NOMO-1 treated with dmso at 0.1 percent for 144 hours (cell line): Measurements from ENCODE around the gene SHC1.
A peak's percentile ranks its signal among the peaks of the same experiment; 100 is the strongest.

Experiments used
- DNase-seq: peaks from one replicate; lab custom pipeline; 2025; ENCODE audit not compliant: unreplicated experiment; lab: John Stamatoyannopoulos, UW

Gene SHC1

DNA sequence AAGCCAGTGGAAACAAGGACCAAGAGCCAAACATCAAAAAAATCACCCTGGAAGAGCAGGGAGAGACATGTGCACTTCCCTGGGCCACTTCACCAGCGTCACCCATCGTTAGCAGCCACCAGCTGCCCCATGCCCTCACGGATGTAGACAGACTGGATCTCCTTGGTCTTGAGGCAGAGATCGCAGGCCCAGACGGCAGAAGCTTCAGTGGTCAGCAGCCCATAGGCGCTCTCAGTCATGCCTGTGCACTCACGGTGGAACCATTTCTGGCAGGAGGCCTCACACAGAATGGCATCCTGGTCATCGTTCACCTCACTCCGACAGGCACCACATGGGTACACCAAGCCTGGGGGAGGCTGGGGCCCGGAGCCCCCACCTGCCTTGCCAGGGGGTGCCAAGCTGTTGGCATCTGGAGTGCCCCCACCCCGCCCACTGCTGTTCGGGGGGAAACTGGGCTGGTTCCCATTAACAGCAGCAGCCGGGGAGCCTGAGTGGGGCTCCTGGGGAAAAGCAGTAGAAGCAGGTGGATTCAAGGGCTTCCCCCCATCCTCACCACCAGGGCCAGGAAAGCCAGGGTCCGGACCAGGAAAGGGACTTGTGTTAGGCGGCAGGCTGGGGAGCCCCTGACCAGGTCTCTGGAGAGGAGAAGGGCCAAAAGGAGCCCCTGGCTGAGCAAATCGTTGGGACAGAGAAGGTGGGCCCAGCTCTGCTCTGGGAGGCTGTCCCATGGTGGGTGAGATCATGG, 11.7 kb downstream of the SHC1 start:
- no peak for DNase-seq

GRCh38 chr1:154958036-154958435, 12.5 kb downstream of the SHC1 start:
- no peak for DNase-seq

- DNase-seq, result no peak
These were observed 13.4 kb downstream of the SHC1 start for GRCh38 chr1:154957091-154957657.

DNA sequence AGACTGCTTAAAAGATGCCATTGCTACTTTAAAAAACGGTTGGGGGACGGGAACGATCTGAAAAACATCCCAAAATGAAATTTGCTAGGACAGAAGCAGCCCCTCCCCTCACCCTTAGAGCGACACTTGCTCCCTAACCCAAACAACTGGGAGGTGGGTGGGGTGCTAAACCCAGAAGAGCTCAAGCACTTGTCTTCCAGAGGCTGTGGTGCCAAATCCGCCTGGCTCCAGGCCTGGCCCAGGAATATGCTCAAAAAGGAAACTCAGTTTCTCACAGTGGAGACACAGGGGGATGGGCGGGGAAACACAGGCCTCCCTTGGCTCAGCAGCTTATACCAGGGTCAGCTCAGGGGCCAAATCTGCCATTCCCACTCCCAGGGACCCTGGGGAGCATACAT, 14.0 kb downstream of the SHC1 start:
- DNase-seq, result no peak

GRCh38 chr1:154955718-154956543, 14.6 kb downstream of the SHC1 start, which contains the start of gene PBXIP1:
Gene PBXIP1 (minus strand): TSS chr1:154956099. CDS start chr1:154953721, 2,378 bp downstream.
- DNase-seq, result peak; percentile 84

- no peak for DNase-seq
These were observed 15.4 kb downstream of the SHC1 start for GRCh38 chr1:154955039-154955717.

- no peak for DNase-seq
These were observed 16.0 kb downstream of the SHC1 start for GRCh38 chr1:154954541-154954940.

DNA sequence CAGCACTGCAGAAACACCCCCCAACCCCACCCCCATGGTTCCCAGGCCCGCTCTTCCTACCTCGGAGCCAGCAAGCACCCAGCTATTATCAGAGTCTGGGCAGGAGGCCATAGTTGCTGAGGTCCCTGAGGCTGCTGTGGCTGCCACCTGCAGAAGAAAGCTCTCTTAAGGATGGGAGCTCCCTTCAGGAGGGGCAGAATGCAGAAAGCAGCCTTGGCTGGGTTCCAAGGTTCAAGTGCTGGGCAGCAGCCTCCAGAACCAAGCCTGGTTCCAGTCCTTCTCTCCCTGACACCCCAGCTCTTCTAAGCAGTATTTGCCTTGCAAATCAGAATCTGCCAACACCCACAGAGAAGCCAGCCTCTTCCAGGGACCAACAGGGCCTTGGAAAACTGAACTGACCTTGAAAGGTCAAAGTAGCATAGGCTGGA, 16.9 kb downstream of the SHC1 start:
- DNase-seq, result no peak

GRCh38 chr1:154952664-154953063, 17.9 kb downstream of the SHC1 start:
- DNase-seq, result no peak

DNA sequence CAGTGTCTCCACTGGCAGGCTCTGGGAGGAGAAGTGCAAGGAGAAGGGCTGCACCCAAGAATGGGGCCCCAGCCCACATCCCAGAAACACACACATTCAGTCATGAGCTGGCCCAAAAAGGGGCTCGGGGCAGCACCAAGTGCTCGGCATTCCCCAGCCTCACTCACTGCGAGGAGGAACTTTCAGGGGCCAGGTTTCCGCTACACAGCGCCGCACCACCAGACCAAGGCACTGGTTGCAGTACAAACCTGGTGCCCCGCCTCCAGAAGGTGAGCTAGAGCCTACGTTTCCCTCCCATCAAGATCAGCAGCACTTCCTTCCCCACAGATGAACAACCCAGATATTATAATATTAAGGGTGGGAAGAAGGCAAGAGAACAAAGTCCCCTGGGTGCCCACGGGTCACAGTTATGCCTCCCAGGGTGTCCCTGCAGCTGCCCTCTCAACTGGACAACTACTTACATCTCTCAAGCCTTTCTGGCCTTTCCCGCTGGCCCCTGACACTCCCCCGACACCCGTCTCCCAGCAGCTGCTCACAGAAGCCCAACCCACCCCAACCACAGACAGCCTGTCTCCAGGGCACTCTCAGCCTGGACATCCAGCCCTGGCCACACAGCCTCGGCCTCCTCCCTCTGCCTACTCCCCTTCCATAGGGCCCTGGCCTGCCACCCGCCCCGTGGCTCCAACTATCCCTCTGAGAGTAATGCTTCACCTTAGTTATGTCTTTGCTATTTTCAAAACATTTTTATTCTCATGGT, 18.5 kb downstream of the SHC1 start:
- no peak for DNase-seq

- no peak for DNase-seq
These were observed 22.5 kb downstream of the SHC1 start for GRCh38 chr1:154948079-154948478.

GRCh38 chr1:154945962-154946850, 24.3 kb downstream of the SHC1 start:
- no peak for DNase-seq

GRCh38 chr1:154945160-154945961, 25.2 kb downstream of the SHC1 start:
- no peak for DNase-seq

DNA sequence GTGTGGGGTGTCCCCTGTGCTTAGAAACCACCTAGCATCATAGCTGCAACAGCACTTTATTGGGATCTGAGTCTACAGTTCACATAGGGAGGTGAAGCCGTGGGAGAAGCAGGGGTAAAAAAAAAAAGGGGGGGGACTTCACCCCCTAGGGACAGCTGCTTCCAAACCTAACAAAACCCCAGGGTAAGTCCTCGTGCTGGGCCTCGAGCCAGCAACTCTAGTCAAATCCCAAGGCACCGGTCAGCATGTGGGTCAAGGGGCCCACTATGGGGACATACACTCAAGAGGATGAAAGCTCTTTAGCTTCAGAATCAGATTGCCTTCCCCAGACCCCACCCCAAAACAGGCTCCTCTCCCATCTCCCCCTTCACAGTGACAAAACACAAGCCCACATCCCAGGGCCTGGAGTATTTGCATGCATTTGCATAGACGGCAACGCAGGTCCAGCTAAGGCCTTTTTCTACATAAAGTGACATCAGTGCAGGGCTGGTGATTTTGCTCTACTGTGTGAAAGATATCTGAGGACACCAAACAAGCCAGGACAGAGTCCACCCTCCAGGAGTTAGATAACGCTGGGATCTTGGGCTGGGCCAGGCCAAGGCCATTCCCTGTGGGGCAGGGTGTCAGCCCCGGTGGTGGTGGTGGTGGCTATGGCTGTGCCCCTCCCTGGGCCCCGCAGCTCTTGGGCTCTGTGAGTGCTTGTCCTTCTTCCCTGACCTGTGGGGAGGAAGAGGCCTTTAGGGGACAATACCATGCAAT, 26.0 kb downstream of the SHC1 start:
- no peak for DNase-seq

GRCh38 chr1:154943649-154944400, 26.7 kb downstream of the SHC1 start:
- DNase-seq, result peak; percentile 66

GRCh38 chr1:154941333-154942013, 29.1 kb downstream of the SHC1 start:
- no peak for DNase-seq
